WI38 (cell line): ENCODE measurements around the gene BCCIP.

ENCODE experiments used
- H3K4me3 ChIP-seq: 2 replicates; pipeline ENCODE4 v1.5.1; 2011; ENCODE audit warnings: low read depth, mild to moderate bottlenecking, control low read depth, low read length
- TF ChIP-seq, protein P1 (sequence below): IDR thresholded peaks from 2 replicates; pipeline ENCODE4 v1.5.1; 2012; ENCODE audit warnings: low read depth, mild to moderate bottlenecking, control low read depth, low read length

The BCCIP gene

DNA sequence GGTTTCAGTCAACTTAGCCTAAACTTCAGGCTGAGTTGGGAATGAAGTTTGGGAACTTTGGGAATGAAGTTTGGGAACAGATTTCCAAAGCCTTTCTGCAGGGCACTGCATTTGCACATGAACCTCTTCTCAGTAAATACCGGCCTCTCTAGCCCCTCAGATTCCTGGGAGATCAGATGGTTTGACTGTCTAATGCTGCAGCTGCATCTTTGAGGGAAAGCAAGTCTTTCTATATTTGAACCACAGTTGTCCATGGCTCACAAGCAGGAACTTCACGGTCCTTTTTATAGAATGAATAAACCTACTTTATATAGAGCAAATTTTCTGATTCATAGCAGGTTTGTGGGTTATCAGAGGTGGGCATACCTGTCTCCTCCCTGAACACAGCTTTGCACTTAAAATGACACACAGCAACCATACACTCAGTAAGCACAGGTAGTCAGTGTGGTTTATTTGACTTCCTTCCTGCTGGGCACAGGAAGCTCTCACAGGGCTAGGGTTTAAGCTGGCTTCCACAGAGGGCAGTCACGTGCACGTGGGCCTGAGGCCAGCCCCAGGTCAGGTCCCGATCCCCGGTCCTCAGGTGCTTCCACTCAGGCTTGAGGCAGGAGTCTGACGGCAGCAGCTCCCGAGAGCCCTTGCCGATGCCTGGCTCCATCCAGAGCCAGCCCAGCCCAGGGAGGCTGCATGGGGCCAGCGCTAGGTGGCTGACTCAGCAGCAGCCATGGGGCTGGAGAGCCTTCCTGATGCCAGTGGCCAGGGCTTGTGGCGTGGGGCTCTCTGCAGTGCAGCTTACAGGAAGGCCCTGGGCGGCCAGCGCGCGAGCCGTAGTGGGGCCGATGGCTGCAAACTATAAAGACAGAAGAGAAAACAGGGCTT is 35.0 kb upstream of the BCCIP start:
- no peak overlapping the region for H3K4me3 ChIP-seq
- TF ChIP-seq, protein P1, sequence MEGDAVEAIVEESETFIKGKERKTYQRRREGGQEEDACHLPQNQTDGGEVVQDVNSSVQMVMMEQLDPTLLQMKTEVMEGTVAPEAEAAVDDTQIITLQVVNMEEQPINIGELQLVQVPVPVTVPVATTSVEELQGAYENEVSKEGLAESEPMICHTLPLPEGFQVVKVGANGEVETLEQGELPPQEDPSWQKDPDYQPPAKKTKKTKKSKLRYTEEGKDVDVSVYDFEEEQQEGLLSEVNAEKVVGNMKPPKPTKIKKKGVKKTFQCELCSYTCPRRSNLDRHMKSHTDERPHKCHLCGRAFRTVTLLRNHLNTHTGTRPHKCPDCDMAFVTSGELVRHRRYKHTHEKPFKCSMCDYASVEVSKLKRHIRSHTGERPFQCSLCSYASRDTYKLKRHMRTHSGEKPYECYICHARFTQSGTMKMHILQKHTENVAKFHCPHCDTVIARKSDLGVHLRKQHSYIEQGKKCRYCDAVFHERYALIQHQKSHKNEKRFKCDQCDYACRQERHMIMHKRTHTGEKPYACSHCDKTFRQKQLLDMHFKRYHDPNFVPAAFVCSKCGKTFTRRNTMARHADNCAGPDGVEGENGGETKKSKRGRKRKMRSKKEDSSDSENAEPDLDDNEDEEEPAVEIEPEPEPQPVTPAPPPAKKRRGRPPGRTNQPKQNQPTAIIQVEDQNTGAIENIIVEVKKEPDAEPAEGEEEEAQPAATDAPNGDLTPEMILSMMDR = no peak

DNA sequence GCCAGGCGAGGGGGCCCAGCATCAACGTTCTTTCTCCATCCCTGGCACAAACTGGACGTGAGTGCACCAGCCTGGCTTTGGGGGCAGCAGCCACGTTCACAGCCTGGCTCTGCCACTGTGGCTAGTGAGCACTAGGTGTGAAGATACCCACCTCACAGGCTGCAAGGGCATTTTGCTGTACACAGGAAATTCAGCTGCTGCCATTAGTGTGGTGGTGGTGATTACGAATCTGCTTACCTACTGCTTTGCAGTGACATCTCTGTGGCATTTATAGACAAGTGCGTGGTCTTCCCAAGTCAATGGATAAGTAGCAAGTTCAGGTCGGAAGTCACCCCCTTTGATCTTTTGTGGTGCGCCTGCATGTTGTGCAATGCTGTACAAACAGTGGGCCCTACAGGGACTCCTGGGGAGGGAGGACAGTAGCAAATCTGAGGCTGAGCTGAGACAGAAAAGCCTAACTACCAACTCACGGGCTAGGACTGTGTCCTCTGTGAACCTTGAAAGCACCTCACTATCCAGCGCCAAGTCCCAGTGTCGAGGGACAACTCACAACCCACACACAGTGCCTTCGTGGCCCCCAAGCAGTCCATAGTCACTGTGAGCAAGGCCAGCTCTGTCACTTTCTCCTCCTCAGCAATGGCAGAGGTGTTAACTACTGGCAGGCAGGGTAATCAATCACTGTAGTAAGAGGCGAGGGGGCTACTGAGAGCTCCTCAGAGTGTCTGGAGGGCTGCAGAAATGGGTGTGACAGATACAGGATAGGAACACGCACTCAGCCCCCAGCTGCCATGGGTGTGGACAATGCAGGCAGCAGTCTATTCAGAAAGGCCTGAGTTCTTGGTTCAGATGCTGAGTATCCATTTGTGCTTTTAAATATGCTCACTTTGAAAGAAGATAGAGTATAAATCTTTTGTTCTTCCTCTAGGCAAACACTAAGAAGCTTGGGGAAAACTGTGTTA is 30.7 kb upstream of the BCCIP start:
- TF ChIP-seq, protein P1 = no peak
- H3K4me3 ChIP-seq = no peak overlapping the region

GRCh38 chr10:125795128-125795527 is 28.2 kb upstream of the BCCIP start:
- TF ChIP-seq, protein P1 = no peak
- H3K4me3 ChIP-seq = no peak overlapping the region

DNA sequence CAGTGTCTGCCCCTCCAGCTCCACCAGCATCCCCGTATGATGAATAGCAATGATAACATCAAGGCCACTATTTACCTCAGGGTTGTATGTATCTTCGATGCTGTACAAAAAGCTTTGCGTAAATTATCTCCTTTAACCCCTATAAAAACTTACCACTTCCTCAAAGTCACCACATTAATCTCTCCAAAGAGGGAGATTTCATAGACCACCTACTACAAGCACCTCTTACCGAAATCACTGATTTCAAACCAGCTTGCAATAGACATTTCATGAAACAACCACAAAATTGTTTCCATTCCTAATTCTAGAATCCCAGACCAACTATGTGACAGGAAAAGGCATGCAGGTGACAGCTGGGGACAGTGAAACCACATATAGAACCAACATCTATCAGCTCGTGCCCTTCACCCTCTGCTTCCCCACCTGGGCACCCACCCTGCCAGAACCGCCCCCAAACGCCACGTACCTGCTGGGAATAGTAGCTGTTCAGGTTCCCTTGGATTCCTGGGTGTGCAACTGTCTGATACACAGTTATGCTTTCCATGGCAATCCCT is 27.6 kb upstream of the BCCIP start:
- TF ChIP-seq, protein P1 = no peak
- no peak overlapping the region for H3K4me3 ChIP-seq

DNA sequence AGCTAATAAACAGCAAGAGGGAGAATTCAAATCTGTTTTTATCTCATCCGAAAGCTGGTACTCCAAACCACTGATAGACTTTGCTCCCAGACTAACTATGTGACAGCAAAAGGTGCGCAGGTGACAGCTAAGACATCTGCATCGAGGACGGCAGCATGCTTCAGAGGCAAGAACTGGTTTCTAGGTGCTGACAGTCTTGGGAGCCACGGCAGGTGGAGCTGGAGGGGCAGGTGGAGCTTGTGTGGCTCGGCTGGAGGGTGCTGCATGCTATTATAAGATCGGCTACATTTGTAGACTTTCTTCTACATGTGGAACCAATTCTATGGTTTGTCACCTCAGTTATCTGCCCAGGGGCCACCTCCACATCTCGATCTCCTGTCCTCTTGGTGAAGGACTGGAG is 25.9 kb upstream of the BCCIP start:
- H3K4me3 ChIP-seq = no peak overlapping the region
- TF ChIP-seq, protein P1 = no peak

DNA sequence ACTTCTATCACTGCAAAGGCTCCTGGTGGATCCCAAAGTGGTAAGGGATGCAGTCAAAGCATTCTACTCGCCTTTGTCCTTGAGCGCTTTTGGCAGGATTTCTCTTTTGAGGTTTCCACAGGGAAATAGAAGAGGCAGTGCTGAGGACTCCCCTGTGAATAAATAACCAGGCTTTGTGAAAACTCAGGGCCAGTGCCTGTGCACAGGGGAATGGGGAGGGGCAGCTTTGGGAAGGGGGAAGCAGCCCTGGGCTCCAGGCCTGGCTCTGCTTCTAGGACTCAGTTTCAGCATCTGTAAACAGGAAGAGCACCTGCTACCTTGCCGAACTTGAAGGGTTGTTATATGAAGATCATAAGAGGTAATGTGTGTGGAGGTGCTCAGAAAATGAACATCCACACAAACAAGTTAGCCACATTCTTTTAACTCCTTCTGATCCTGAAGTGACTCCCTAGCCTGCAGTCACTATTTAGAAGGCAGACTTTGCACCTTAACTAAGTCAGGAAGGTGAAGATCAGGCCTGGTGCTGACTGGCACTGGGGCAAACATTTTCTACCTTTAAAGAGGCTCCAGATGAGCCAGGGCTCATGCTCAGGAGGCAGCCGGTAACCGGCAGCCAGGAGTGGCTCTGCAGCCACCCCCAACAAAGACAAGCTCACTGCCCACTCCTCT is 25.2 kb upstream of the BCCIP start:
- no peak overlapping the region for H3K4me3 ChIP-seq
- TF ChIP-seq, protein P1 = no peak
